Measurements from ENCODE around the gene LUC7L. TPM values are rescaled to one million over a fixed set of nuclear protein-coding genes. Genes with fewer than 3 reads are reported as not detected.
"Not testable (repeated sequence)": the region's sequence is repeated elsewhere in the genome, so short reads cannot be mapped to it uniquely, and the experiment has no call there.

The LUC7L gene
- total RNA-seq, 1 donor from 2014 or later = 79.3 TPM

- intact Hi-C loops (cut with DNase I) = no loop called here
- Histone ChIP-seq H3K36me3 (peaks cover 0 to 70% of the 10 kb centered on the region in 2 donors), H3K4me1 (no peaks in the 10 kb centered on the region)
These were observed 9.2 kb downstream of the LUC7L start for GRCh38 chr16:220021-220420.

GRCh38 chr16:212999-213398, 16.2 kb downstream of the LUC7L start:
- no peak for TF ChIP-seq POLR2AphosphoS5 (IDR thresholded peaks at IDR 0.05; ENCODE audit: insufficient read depth in 1 of 2, low read depth in 1 of 2)
- no peak for TF ChIP-seq CTCF (IDR thresholded peaks at IDR 0.05)
- no peak for TF ChIP-seq POLR2A (IDR thresholded peaks at IDR 0.05)
- H3K27me3 ChIP-seq = no peaks in the 10 kb centered on the region
- H3K4me3 ChIP-seq = no peak overlapping the region
- H3K36me3 ChIP-seq = peaks cover 0 to 38% of the 10 kb centered on the region in 2 donors
- H3K27ac ChIP-seq = no peak overlapping the region
- intact Hi-C loops (cut with DNase I) = no loop called here
- no peaks in the 10 kb centered on the region for H3K9me3 ChIP-seq
- no peak for DNase-seq (ENCODE audit: extremely low spot score in 2 of 2)
- H3K4me1 ChIP-seq = no peaks in the 10 kb centered on the region

More at GRCh38 chr16:220021-220420, 9.2 kb downstream of the LUC7L start:
- Histone ChIP-seq H3K9me3 (no peaks in the 10 kb centered on the region), H3K27ac (no peak overlapping the region), H3K27me3 (no peaks in the 10 kb centered on the region), H3K4me3 (no peak overlapping the region)
- no peak for DNase-seq (ENCODE audit: extremely low spot score in 2 of 2)
- TF ChIP-seq POLR2AphosphoS5 (IDR thresholded peaks at IDR 0.05; ENCODE audit: insufficient read depth in 1 of 2, low read depth in 1 of 2) (no peak), POLR2A (IDR thresholded peaks at IDR 0.05) (no peak), CTCF (IDR thresholded peaks at IDR 0.05) (no peak)

GRCh38 chr16:211631-212180, 17.5 kb downstream of the LUC7L start:
- H3K27me3 ChIP-seq; DNase-seq (ENCODE audit: extremely low spot score in 2 of 2); H3K4me1 ChIP-seq; H3K27ac ChIP-seq; H3K4me3 ChIP-seq; intact Hi-C loops (cut with DNase I); H3K9me3 ChIP-seq: not testable (repeated sequence)
- H3K36me3 ChIP-seq = peaks cover 4 to 38% of the 10 kb centered on the region in 2 donors

- H3K27me3 ChIP-seq; H3K4me3 ChIP-seq; H3K4me1 ChIP-seq; intact Hi-C loops (cut with DNase I); H3K27ac ChIP-seq; H3K9me3 ChIP-seq; DNase-seq (ENCODE audit: extremely low spot score in 2 of 2): not testable (repeated sequence)
- H3K36me3 ChIP-seq = peaks cover 4 to 48% of the 10 kb centered on the region in 2 donors
These were observed 19.9 kb downstream of the LUC7L start for GRCh38 chr16:209359-209758.

- peaks cover 4 to 71% of the 10 kb centered on the region in 2 donors for H3K36me3 ChIP-seq
- H3K4me3 ChIP-seq; intact Hi-C loops (cut with DNase I); H3K4me1 ChIP-seq; H3K27me3 ChIP-seq; DNase-seq (ENCODE audit: extremely low spot score in 2 of 2); H3K27ac ChIP-seq; H3K9me3 ChIP-seq: not testable (repeated sequence)
These were observed 25.2 kb downstream of the LUC7L start for GRCh38 chr16:204046-204445.

GRCh38 chr16:203246-203645, 26.0 kb downstream of the LUC7L start:
- no peak for DNase-seq (ENCODE audit: extremely low spot score in 2 of 2)
- Histone ChIP-seq H3K27ac (no peak overlapping the region), H3K36me3 (peaks cover 4 to 79% of the 10 kb centered on the region in 2 donors), H3K27me3 (no peaks in the 10 kb centered on the region), H3K9me3 (no peaks in the 10 kb centered on the region), H3K4me1 (no peaks in the 10 kb centered on the region), H3K4me3 (no peak overlapping the region)
- intact Hi-C loops (cut with DNase I) = no loop called here
- no peak for TF ChIP-seq CTCF (IDR thresholded peaks at IDR 0.05)
- TF ChIP-seq POLR2A (IDR thresholded peaks at IDR 0.05) = no peak
- no peak for TF ChIP-seq POLR2AphosphoS5 (IDR thresholded peaks at IDR 0.05; ENCODE audit: insufficient read depth in 1 of 2, low read depth in 1 of 2)

- DNase-seq (ENCODE audit: extremely low spot score in 2 of 2) = no peak
- intact Hi-C loops (cut with DNase I) = no loop called here
- H3K27me3 ChIP-seq = no peaks in the 10 kb centered on the region
- no peak overlapping the region for H3K27ac ChIP-seq
- H3K36me3 ChIP-seq = peaks cover 0 to 72% of the 10 kb centered on the region in 2 donors
- no peak for TF ChIP-seq POLR2A (IDR thresholded peaks at IDR 0.05)
- H3K4me3 ChIP-seq = no peak overlapping the region
- H3K4me1 ChIP-seq = no peaks in the 10 kb centered on the region
- H3K9me3 ChIP-seq = no peaks in the 10 kb centered on the region
These were observed 28.9 kb downstream of the LUC7L start for GRCh38 chr16:200388-200787.
